HepG2 (cell line): ENCODE results near the gene TBC1D10A. TPM values are rescaled to one million over a fixed set of nuclear protein-coding genes. Genes with fewer than 3 reads are reported as not detected.

Experiments
- CSRNP1 ChIP-seq: sonication (generic); formaldehyde crosslinking; IDR thresholded peaks from 2 replicates; pipeline ENCODE4 v1.8.1; 2023; ENCODE audit warnings: mild to moderate bottlenecking, missing genetic modification reagents
- FOXO1 ChIP-seq: sonication (generic); formaldehyde crosslinking; IDR thresholded peaks from 2 replicates; pipeline ENCODE4 v1.4.0; 2020; ENCODE audit warnings: missing genetic modification reagents
- KDM2A ChIP-seq: sonication (generic); formaldehyde crosslinking; IDR thresholded peaks from 2 replicates; pipeline ENCODE4 v1.4.0; 2020; ENCODE audit warnings: low read depth, missing genetic modification reagents, borderline replicate concordance
- KLF6 ChIP-seq: IDR thresholded peaks from 2 replicates; pipeline ENCODE4 v1.8.0; 2016; ENCODE audit warnings: missing biosample characterization, missing genetic modification reagents
- KLF9 ChIP-seq: IDR thresholded peaks from 2 replicates; pipeline ENCODE4 v1.6.1; 2016; ENCODE audit warnings: low read depth
- MXI1 ChIP-seq: IDR thresholded peaks from 3 replicates; pipeline ENCODE4 v1.6.1; 2012; ENCODE audit warnings: low read depth, low read length, inconsistent platforms, borderline replicate concordance
- MYC ChIP-seq: sonication (generic); formaldehyde crosslinking; IDR thresholded peaks from 2 replicates; pipeline ENCODE4 v1.9.0; 2021; ENCODE audit warnings: missing genetic modification reagents, borderline replicate concordance
- NRL ChIP-seq: sonication (generic); formaldehyde crosslinking; IDR thresholded peaks from 2 replicates; pipeline ENCODE4 v1.5.0; 2020; ENCODE audit warnings: missing genetic modification reagents, mild to moderate bottlenecking, moderate library complexity, borderline replicate concordance
- RAD21 ChIP-seq: fragments of 450-650 bp; formaldehyde crosslinking; IDR thresholded peaks from 2 replicates; pipeline ENCODE4 v1.5.0; 2020; ENCODE audit warnings: mild to moderate bottlenecking
- SMC3 ChIP-seq: IDR thresholded peaks from 2 replicates; pipeline ENCODE4 v1.6.1; 2011; ENCODE audit warnings: low read length, improper control_type of control experiment
- TEAD3 ChIP-seq: optimal IDR thresholded peaks from 2 replicates; pipeline ENCODE3; 2016; ENCODE audit warnings: borderline replicate concordance
- TOE1 ChIP-seq: sonication (generic); formaldehyde crosslinking; IDR thresholded peaks from 2 replicates; pipeline ENCODE4 v1.4.0; 2020; ENCODE audit warnings: mild to moderate bottlenecking, missing genetic modification reagents
- ZBTB38 ChIP-seq: sonication (generic); formaldehyde crosslinking; IDR thresholded peaks from 2 replicates; pipeline ENCODE4 v1.5.1; 2020; ENCODE audit warnings: mild to moderate bottlenecking, missing genetic modification reagents
- ZNF180 ChIP-seq: sonication (generic); formaldehyde crosslinking; IDR thresholded peaks from 2 replicates; pipeline ENCODE4 v1.4.0; 2020; ENCODE audit warnings: low read depth, missing genetic modification reagents, borderline replicate concordance
- ZNF382 ChIP-seq: sonication (generic); formaldehyde crosslinking; IDR thresholded peaks from 2 replicates; pipeline ENCODE4 v1.5.0; 2020; ENCODE audit warnings: missing genetic modification reagents, mild to moderate bottlenecking, borderline replicate concordance
- ZNF570 ChIP-seq: sonication (generic); formaldehyde crosslinking; IDR thresholded peaks from 2 replicates; pipeline ENCODE4 v1.4.0; 2020; ENCODE audit warnings: mild to moderate bottlenecking, missing genetic modification reagents, borderline replicate concordance
- ZNF580 ChIP-seq: IDR thresholded peaks from 2 replicates; pipeline ENCODE4 v1.6.1; 2016; ENCODE audit warnings: low read depth, borderline replicate concordance
- ZNF609 ChIP-seq: sonication (generic); formaldehyde crosslinking; IDR thresholded peaks from 2 replicates; pipeline ENCODE4 v1.4.0; 2020; ENCODE audit warnings: mild to moderate bottlenecking, missing genetic modification reagents, borderline replicate concordance
- ZNF784 ChIP-seq: sonication (generic); formaldehyde crosslinking; IDR thresholded peaks from 2 replicates; pipeline ENCODE4 v1.5.1; 2020; ENCODE audit warnings: missing genetic modification reagents, mild to moderate bottlenecking, borderline replicate concordance
- polyA plus RNA-seq, 8 experiments: library from polyadenylated mRNA; depleted of rRNA in 3 of 8; stranded (reverse) in 7 of 8; unstranded in 1 of 8; fragments of >200 nt; fragmentation: Illumina TruSeq in 4 of 8; extraction: Trizol in 4 of 8; gene quantifications; 2 replicates each; pipeline versions ENCODE4 v1.2.1 to v1.2.3, GENCODE V29; 2011 to 2016; ENCODE audit warnings: low read depth in 4 of 8, missing spikeins in 1 of 8, mixed read lengths in 1 of 8; ENCODE audit not compliant: insufficient read depth in 1 of 8
- total RNA-seq, 5 experiments: library from RNA; depleted of rRNA; stranded (reverse); fragments of >200 nt; fragmentation: Illumina TruSeq; extraction: Trizol; gene quantifications; 2 replicates each; pipeline ENCODE4 v1.2.3, GENCODE V29; 2016; ENCODE audit warnings: low read depth in 1 of 5

Gene TBC1D10A
- total and polyA plus RNA-seq, 2 of the 13 experiments (the other 11 are each of a cell fraction or from before 2014, with no cell fraction given), result 4.2 to 4.9 TPM

GRCh38 chr22:30286813-30287647, 39.7 kb downstream of the TBC1D10A start (continued):
- no peak for TF ChIP-seq CSRNP1
- no peak for TF ChIP-seq ZNF382 (CRISPR knock-in tag)
- TF ChIP-seq RAD21 (CRISPR knock-in tag), result peak; percentile 88
- peak; percentile 35; the same call in 1 of the 2 replicates for TF ChIP-seq ZNF580 (CRISPR knock-in tag)
- peak; percentile 5 for TF ChIP-seq TEAD3 (CRISPR knock-in tag)
- no peak for TF ChIP-seq ZNF609
- peak; percentile 71 for TF ChIP-seq ZBTB38 (CRISPR knock-in tag)
- TF ChIP-seq SMC3, result peak; percentile 36; the same call in 1 of the 2 replicates
- TF ChIP-seq KLF6 (CRISPR knock-in tag), result no peak
- no peak for TF ChIP-seq TOE1 (CRISPR knock-in tag)
- TF ChIP-seq ZNF180, result no peak
- TF ChIP-seq FOXO1 (CRISPR knock-in tag), result 0 out of 2 replicates have a peak, but pooled peaks have one; percentile 15
- TF ChIP-seq ZNF784 (CRISPR knock-in tag), result no peak
- no peak for TF ChIP-seq MXI1
- peak; percentile 72 for TF ChIP-seq KDM2A (CRISPR knock-in tag)
- no peak for TF ChIP-seq KLF9 (CRISPR knock-in tag)
- peak; percentile 24; the same call in 1 of the 2 replicates for TF ChIP-seq MYC (CRISPR knock-in tag)
- TF ChIP-seq ZNF570 (CRISPR knock-in tag), result no peak
- 0 out of 2 replicates have a peak, but pooled peaks have one; percentile 44 for TF ChIP-seq NRL (CRISPR knock-in tag)
